ENCODE data around the gene YEATS4.
"Not testable (repeated sequence)": the region's sequence is repeated elsewhere in the genome, so short reads cannot be mapped to it uniquely, and the experiment has no call there.

YEATS4 gene

GRCh38 chr12:69359531-69360347 is at the start of gene YEATS4:
Gene YEATS4, plus strand, starts transcription at chr12:69359743. Its CDS starts 230 bp downstream, at chr12:69359973.
- DNase-seq (ENCODE audit: low spot score): peak; percentile 85

- DNase-seq (ENCODE audit: low spot score): no peak
Measured at GRCh38 chr12:69313209-69313608, 46.3 kb upstream of the YEATS4 start.

DNA sequence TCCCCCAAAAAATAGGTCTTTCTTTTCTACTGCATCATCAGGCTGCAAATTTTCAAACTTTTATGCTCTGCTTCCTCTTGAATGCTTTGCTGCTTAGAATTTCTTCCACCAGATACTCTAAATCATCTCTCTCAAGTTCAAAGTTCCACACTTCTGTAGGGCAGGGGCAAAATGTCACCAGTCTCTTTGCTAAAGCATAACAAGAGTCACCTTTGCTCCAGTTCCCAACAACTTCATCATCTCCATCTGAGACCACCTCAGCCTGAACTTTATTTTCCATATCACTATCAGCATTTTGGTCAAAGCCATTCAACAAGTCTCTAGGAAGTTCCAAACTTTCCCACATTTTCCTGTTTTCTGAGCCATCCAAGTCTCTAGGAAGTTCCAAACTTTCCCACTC is 42.8 kb upstream of the YEATS4 start:
- DNase-seq (ENCODE audit: low spot score): not testable (repeated sequence)

GRCh38 chr12:69317233-69317632 is 42.3 kb upstream of the YEATS4 start:
- DNase-seq (ENCODE audit: low spot score): not testable (repeated sequence)

- no peak for DNase-seq (ENCODE audit: low spot score)
Measured at GRCh38 chr12:69318225-69318624, 41.3 kb upstream of the YEATS4 start.

GRCh38 chr12:69321351-69321750 is 38.2 kb upstream of the YEATS4 start:
- DNase-seq (ENCODE audit: low spot score): no peak

DNA sequence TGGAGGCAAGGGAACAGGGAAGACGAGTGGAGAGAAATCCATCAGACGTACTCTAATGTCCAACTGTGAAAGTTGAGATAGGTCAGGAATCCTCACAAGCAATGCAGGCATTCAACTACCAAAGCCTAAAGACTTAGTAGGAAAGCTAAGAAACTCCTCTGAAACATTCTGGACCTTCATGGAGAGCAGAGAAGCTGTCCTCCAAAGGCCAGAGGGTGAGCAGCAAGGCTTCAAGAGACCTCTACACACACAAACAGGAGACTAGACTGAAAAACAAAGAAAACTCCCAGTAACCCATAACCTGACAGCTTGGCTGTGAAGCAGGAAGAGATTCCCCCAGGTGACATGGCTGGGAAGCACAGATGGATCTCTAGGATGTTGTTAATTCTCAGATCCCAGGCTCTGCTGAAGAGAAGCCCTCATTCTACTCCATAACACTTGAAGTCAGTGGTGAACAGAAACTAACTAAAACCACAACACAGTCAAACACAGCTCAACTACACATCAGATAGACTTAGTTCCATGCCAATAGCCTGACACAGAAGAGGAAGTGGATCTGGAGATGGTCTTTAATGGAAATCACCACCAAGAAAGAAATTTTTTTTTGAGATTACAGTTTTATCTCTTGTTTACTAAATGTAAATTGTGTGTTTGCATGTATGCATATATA is 34.6 kb upstream of the YEATS4 start:
- DNase-seq (ENCODE audit: low spot score): no peak

DNA sequence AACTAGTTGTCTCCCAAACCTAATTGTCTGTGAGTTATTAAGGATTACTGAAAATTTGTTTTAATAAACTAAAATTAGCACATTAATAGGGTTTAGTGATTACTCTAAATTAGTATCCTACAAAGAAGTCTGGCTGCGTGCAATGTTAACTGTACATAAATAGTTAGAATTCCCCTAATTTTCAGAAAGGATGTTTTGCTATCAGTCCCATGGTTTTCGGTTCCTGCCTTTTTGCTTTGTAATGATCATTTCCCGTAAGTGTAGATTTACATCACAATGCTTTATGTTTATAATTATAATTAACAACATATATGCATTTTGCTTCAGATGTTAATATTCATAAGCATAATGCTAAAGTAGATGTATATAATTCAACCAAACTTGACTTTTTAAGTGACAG is 31.1 kb upstream of the YEATS4 start:
- no peak for DNase-seq (ENCODE audit: low spot score)

GRCh38 chr12:69329669-69330428 is 29.7 kb upstream of the YEATS4 start:
- DNase-seq (ENCODE audit: low spot score): peak; percentile 54

DNA sequence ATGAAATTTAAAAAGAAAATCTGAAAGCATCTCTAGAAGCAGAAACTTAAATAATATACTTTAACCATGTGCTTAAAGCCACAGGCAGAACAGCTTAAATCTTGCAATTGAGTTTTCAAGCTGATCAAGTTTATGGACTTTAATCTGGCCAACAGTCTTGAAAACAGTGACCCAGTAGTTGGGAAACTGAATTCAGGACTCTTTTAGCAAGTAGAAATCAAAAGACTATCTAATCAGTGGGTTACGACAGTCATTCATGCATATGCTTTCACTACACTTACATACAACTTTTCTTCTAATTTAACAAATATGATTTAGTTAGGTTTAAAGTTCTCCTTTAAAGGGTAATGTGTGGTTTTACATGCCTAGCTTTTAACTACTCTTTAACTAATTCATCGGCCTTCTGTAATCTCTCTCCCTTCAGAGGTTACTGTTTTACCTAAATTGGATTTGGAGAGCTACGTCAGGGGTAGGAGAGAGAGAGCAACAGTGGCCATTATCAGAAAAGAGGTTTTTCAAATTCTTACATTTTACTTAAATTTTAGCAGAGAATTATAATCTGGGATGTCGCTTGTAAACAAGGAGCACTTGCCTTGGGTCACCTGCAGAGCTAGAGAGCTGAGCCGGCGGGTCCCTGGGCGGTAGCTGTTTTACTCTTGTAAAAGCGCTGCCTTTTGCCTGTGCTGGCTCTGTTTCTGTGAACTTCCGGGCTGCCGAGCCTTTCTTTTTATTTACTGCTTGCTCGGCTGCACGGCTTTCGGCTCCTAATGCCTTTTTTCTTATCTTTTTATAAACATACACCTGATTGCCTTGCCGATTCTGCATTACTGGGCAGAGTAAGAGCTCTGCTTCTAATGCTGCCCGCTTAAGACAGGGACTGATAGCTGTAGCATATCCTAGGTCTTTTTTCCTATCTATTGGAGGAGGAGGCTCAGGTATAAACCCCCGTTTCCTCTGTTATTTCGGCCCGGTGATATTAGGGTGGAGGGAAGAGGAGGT is 28.8 kb upstream of the YEATS4 start:
- DNase-seq (ENCODE audit: low spot score): peak; percentile 72

DNA sequence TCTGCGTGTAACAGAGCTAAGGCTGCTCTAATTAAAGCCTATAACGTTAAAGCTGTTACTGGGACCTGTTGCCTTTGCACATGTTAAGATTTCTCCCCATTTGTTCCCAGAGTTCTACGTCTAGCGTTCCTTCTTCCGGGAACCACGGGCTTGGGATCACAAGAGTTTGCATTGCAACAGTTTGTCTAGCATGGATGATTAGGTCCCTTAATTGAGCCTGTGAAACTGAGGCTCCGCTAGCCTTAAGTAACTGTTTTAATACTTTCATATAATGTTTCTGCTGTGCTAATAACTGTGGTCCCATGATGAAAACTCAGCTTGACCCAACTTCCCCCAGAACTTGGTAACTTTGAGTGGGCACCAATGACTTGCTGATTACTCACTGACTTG is 28.0 kb upstream of the YEATS4 start:
- DNase-seq (ENCODE audit: low spot score): no peak

DNA sequence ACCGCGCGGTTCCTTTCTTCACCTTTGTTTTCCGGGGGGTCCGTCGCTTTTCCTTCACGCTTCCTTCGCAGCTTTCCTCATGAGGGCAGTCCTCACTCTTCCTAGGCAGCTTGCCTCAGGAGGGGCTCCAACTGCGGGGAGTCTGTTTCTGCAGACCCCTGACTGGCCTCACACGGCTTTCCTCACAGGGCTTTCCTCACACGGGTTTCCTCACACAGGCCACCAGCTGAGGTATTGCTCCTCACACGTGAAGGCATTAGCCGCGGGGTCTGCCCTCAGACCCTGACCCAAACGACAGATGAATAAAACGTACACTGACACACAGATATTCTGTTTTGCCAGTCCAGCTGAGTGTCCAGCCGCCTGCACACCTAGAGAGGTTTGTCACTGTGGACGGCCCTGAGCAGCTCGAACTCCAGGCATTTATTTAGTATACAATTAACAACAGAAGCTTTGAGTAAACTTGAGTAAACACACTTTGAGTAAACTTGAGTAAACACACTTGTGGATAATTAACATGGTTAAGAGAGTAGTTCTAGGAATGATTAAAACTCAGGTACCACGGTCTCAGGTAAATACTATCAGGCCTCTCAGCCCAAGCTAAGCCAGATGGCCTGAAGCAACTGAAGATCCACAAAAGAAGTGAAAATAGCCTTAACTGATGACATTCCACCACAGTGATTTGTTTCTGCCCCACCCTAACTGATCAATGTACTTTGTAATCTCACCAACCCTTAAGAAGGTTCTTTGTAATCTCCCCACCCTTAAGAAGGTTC is 27.4 kb upstream of the YEATS4 start:
- no peak for DNase-seq (ENCODE audit: low spot score)

DNA sequence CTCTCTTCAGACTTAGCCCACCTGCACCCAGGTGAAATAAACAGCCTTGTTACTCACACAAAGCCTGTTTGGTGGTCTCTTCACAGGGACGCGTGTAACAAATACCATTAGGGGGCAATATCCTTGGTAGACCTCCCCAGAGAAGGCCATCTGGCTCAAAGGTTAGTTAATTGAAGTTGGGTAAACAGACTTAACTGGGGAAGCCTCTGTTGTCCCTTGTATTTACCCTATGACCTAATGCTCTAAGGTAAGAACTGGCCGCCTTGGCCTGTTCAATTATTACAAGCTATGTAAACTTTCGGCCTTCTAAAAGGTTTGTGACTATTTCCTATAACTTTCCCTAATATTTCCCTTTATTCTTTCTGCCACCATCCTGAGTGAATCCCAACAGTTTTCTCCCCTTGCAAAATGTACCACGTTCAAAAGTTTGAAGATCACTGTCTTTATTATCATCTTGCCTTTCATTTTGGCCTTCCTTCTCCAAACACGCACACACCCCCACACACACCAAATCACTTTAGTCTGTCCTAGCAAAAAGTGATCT is 26.7 kb upstream of the YEATS4 start:
- DNase-seq (ENCODE audit: low spot score): no peak

DNA sequence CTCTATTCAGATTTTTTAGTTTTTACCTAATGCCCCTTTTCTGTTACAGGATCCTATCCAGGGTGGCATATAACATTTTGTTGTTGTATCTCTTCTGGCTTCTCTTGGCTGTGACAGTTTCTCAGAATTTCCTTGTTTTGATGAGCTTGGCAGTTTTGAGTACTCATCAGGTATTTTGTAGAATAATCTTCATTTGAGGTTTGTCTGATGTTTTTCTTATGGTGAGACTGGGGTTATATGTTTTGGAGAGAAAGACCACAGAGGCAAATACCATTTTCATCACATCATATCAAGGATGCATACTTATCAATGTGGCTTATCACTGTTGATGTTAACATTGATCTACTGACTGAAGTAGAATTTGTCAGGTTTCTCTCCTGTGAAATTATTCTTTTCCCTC is 25.4 kb upstream of the YEATS4 start:
- DNase-seq (ENCODE audit: low spot score): peak; percentile 57

DNA sequence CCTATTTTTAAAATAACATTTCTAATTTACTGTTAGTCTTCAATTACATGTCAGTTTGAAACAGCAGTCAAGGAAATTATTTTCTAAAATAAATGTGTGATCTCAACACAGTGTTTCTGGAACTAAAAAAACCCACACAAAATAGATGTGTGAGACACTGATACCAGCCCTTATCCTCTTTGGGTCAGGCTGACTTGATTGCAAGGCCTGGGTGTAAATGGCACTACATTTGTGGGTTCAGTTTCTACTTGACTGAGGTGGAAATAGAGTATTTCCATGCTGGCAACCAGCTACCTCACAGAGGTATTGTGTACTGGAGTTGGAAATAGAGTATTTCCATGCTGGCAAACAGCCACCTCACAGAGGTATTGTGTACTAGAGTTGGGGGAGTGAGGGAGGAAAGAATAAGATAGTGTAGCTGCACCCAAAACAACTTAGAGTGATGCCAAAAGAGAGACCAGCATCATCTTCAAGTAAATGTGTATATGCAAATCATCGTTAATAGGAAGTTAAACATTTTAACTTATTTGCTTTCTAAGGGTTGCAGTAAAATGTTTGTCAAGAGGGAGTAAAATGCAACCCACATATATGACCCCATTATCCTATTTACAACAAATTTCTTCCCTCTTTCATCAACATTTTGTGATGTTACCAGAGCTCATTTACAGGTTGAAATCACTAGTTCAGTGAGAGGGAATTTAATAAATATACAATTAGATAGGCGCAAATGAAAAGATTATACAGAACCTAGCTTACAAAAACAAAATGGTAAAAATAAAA is 22.0 kb upstream of the YEATS4 start:
- no peak for DNase-seq (ENCODE audit: low spot score)

DNA sequence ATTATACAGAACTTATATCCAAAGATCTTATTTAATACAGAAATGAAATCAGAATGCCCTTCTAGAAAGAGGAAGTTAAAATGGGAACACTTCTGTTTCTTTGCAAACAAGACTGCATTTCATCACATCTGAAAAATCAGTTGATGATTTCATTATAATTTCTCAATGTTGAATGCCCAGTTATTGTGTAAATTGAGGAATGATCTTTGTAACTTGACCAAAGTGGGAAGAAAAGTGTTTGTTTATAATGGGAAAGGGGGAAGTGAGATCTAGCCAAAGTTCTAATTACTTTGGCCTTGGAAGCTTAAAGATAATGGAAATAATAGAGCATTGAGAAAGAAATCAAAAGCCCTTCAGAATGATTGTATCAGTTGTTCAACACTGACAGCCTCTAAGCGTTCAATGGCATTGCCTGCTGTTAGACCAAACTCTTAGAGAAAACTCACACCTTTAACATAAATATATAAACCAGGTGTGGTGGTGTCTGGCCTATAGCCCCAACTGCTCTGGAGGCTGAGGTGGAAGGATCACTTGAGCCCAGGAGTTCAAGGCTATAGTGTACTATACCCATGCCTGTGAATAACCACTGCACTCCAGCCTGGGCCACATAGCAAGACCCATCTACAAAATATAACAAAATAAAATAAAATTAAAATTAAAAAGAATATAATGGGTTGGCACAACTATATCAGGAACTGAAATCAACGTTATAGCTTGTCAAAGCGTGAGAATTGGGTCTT is 21.3 kb upstream of the YEATS4 start:
- DNase-seq (ENCODE audit: low spot score): no peak

GRCh38 chr12:69338936-69339335 is 20.6 kb upstream of the YEATS4 start:
- DNase-seq (ENCODE audit: low spot score): no peak

- no peak for DNase-seq (ENCODE audit: low spot score)
Measured at GRCh38 chr12:69339999-69340398, 19.5 kb upstream of the YEATS4 start.

- DNase-seq (ENCODE audit: low spot score): no peak
Measured at GRCh38 chr12:69341328-69341727, 18.2 kb upstream of the YEATS4 start.

All from CD4-positive, alpha-beta T cell treated with Interleukin-15 for 4 hours (primary cell).